Ascending aorta (tissue), 2 donors: ENCODE data around the gene UNC5A. TPM values are rescaled to one million over a fixed set of nuclear protein-coding genes. Genes with fewer than 3 reads are reported as not detected.

Experiments
- DNase-seq, 2 donors: peaks; one replicate each; pipeline ENCODE4 v3.0.0-alpha.2; 2019; ENCODE audit warnings: low spot score in 2 of 2
- H3K27ac ChIP-seq, 2 donors: fragments of 200-600 bp; sonication (generic); one replicate each; pipeline ENCODE4 v1.5.1; 2016 to 2017; ENCODE audit warnings: mild to moderate bottlenecking in 1 of 2
- H3K27me3 ChIP-seq: fragments of 200-600 bp; sonication (generic); one replicate; pipeline ENCODE4 v1.5.1; 2017
- H3K36me3 ChIP-seq, 2 donors: fragments of 200-600 bp; sonication (generic); one replicate each; pipeline ENCODE4 v1.5.1; 2016
- H3K4me1 ChIP-seq, 2 donors: fragments of 200-600 bp; sonication (generic); one replicate each; pipeline ENCODE4 v1.5.1; 2016 to 2017; ENCODE audit warnings: mild to moderate bottlenecking in 1 of 2
- H3K4me3 ChIP-seq, 2 donors: fragments of 200-600 bp; sonication (generic); one replicate each; pipeline ENCODE4 v1.5.1; 2016 to 2017; ENCODE audit warnings: mild to moderate bottlenecking in 1 of 2
- H3K9me3 ChIP-seq, 2 donors: fragments of 200-600 bp; sonication (generic); one replicate each; pipeline ENCODE4 v1.5.1; 2016
- intact Hi-C: fragments of 100-400 bp; cut with DNase I; formaldehyde crosslinking; loops from one replicate; pipeline ENCODE4 v1.15.1; 2023
- total RNA-seq: library from RNA; depleted of rRNA; stranded (reverse); fragments of >200 nt; gene quantifications from one replicate; pipeline ENCODE4 v1.1.0, GENCODE V29; 2016
- TF ChIP-seq, protein P1 (sequence below), 3 experiments: fragments of 200-600 bp in 2 of 3; fragments of 450-650 bp in 1 of 3; sonication (generic) in 2 of 3; IDR thresholded peaks; one replicate each; pipeline ENCODE4 v1.5.1; 2016 to 2019; ENCODE audit warnings: antibody characterized with exemption in 3 of 3, mild to moderate bottlenecking in 1 of 3, moderate library complexity in 1 of 3

The UNC5A gene
- total RNA-seq, 1 donor from 2014 or later, result not detected

GRCh38 chr5:176817369-176817840, 7.0 kb downstream of the UNC5A start:
- no peak for DNase-seq
- H3K4me1 ChIP-seq, result no peaks in the 10 kb centered on the region
- intact Hi-C loops, result no loop called here
- no peak overlapping the region for H3K27ac ChIP-seq
- no peaks in the 10 kb centered on the region for H3K9me3 ChIP-seq
- peaks cover 19% of the 10 kb centered on the region for H3K27me3 ChIP-seq
- TF ChIP-seq, protein P1, sequence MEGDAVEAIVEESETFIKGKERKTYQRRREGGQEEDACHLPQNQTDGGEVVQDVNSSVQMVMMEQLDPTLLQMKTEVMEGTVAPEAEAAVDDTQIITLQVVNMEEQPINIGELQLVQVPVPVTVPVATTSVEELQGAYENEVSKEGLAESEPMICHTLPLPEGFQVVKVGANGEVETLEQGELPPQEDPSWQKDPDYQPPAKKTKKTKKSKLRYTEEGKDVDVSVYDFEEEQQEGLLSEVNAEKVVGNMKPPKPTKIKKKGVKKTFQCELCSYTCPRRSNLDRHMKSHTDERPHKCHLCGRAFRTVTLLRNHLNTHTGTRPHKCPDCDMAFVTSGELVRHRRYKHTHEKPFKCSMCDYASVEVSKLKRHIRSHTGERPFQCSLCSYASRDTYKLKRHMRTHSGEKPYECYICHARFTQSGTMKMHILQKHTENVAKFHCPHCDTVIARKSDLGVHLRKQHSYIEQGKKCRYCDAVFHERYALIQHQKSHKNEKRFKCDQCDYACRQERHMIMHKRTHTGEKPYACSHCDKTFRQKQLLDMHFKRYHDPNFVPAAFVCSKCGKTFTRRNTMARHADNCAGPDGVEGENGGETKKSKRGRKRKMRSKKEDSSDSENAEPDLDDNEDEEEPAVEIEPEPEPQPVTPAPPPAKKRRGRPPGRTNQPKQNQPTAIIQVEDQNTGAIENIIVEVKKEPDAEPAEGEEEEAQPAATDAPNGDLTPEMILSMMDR (IDR thresholded peaks at IDR 0.05), result no peak
- H3K4me3 ChIP-seq, result peak overlapping the region; percentile 44 to 54
- H3K36me3 ChIP-seq, result no peaks in the 10 kb centered on the region

GRCh38 chr5:176817841-176818377, 7.5 kb downstream of the UNC5A start:
- TF ChIP-seq, protein P1 (IDR thresholded peaks at IDR 0.05), result no peak
- Histone ChIP-seq H3K4me1 (no peaks in the 10 kb centered on the region), H3K36me3 (no peaks in the 10 kb centered on the region), H3K27me3 (peaks cover 19% of the 10 kb centered on the region), H3K9me3 (no peaks in the 10 kb centered on the region), H3K4me3 (peak overlapping the region; percentile 44 to 54), H3K27ac (no peak overlapping the region)
- intact Hi-C loops, result no loop called here
- DNase-seq, result no peak

DNA sequence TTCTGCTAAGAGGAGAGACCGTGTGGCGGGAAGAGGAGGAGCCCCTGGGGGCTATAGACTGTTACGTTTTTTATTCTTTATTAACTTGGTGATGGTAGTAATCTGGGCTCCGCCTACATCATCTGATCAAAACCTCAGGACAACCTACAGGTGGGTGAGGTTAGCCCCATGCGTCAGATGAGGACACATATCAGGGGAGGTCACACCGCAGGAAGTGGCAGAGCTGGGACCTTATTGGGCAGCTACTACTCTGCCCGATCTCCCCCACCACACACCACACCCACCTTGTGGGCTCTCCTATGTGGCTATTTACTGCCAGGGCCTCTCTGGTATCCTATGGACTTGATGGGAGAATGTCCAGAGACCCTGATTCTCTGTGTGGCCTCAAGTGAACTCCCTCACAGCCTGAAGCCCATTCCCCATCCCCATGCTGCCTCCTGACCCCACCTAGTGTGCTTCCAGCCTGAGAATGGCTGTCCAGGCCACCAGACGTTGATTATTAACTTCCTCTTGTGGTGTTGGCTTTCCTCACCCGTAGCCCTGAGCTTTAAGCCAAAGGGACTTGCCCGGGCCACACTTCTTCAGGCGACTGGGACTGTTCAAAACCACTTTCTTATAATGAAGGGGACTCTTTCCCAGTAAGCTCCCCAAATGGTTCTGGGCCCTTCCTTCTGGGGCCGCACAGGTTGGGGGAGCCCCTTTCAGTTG, 8.2 kb downstream of the UNC5A start:
- TF ChIP-seq, protein P1 (IDR thresholded peaks at IDR 0.05), result no peak
- Histone ChIP-seq H3K27ac (no peak overlapping the region), H3K4me3 (no peak overlapping the region), H3K9me3 (no peaks in the 10 kb centered on the region), H3K27me3 (peaks cover 19% of the 10 kb centered on the region), H3K36me3 (no peaks in the 10 kb centered on the region), H3K4me1 (no peaks in the 10 kb centered on the region)
- no peak for DNase-seq
- intact Hi-C loops, result no loop called here

DNA sequence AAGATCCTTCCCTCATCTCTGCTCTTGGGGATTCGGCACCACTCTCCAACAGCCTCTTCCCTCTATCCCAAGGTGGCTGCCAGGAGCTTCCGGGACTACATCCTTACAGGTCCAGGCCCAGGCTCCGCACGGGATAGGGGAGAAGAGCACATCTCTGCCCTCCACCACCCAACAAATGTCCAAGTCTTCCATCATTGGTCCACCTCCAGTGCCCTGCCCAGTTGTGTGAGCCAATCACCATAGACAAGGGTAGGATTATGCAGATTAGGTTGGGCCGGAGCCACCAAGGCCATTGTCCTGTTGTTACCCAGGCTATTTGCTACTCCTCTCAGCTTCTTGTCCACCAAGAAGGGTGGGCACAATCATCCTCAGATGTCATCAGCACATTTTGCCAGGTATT, 9.1 kb downstream of the UNC5A start:
- Histone ChIP-seq H3K4me3 (no peak overlapping the region), H3K36me3 (no peaks in the 10 kb centered on the region), H3K4me1 (no peaks in the 10 kb centered on the region), H3K9me3 (no peaks in the 10 kb centered on the region), H3K27me3 (peaks cover 19% of the 10 kb centered on the region), H3K27ac (no peak overlapping the region)
- TF ChIP-seq, protein P1 (IDR thresholded peaks at IDR 0.05), result no peak
- no peak for DNase-seq
- intact Hi-C loops, result no loop called here

DNA sequence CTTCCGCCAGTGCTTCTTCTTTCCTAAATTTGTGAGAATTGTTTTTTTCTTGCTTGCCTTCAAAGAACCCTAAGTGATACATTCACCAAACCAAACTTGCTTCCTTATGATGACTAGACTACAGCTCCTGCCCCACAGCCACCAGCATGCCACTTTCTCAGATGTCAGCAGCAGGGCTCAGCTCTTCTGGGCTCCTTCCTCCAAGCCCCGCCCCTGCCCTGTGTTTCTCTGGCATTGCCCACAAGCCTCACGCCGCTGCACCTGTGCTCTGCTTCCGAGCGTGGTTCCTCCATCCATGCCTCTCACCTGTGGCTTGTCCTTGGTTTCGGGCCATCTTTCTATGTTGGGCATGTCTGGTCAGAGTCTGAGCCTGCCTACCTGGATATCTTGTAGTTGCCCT, 10.6 kb downstream of the UNC5A start:
- intact Hi-C loops, result no loop called here
- peaks cover 19% of the 10 kb centered on the region for H3K27me3 ChIP-seq
- TF ChIP-seq, protein P1 (IDR thresholded peaks at IDR 0.05), result no peak

More for the DNA sequence above, 10.6 kb downstream of the UNC5A start:
- no peaks in the 10 kb centered on the region for H3K36me3 ChIP-seq
- no peak for DNase-seq
- no peaks in the 10 kb centered on the region for H3K9me3 ChIP-seq
- no peak overlapping the region for H3K4me3 ChIP-seq
- H3K4me1 ChIP-seq, result no peaks in the 10 kb centered on the region
- no peak overlapping the region for H3K27ac ChIP-seq
